Stimulated activated CD8-positive, alpha-beta memory T cell treated with anti-CD3 and anti-CD28 coated beads, Interleukin-7, amount 100 ng/mL, for 4 hours (primary cell): Measurements from ENCODE around the gene RTRAF.

Experiments
- DNase-seq, 2 donors: peaks; one replicate each; pipeline ENCODE4 v3.0.0-alpha.2; 2020; ENCODE audit warnings: low read depth in 2 of 2

The RTRAF gene

DNA sequence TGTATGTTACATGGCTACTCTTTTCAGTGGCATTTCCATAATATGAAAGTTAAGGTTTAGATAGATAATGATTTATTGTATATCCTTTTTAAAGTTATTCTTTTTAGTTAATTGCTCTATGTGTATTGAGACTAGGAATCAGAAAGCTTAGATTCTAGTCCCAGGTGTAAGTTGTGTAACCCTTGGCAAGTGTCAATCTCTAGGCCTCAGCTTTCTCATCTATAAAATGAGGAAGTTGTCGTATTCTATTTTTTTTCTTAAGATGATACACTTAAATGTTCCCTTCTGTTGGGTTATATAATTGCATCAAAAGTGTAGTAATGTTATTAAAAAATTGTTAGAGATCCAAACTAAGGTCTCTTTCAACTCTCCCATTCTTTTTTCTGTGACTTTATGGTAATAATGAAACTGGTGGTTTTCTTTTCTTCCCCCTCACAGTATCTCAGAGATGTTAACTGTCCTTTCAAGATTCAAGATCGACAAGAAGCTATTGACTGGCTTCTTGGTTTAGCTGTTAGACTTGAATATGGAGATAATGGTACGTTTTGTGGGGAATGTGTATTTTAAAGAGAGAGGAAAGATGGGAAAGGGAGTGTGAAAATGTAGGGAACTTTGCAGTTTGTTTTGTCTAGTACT lies 4.1 kb downstream of the RTRAF start:
- DNase-seq: no peak

DNA sequence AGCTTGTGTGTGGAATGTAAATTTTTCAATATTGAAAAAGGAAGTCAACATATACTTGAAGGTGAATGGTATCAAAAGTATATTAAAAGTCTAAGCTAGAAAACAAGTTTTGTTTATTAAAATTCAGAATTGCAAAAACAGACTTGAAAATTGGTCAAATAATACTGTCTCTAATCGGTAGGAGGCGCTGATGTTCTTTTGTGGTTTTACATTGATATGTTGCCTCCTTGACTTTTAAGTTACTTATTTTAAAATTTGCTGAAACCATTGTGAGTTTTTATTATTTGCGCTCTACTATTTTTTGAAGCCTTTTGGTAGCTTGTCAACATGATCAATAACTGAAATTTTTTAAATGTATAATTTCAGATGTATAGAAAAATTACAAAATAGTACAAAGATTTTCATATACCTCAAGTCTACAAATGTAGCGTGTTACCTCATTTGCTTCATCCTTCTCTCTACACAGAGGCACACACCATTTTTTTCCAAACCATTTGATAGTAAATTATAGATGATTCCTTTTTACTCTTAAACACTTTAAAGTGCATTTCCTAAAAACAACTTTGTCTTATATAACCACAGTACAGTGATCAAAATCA lies 6.9 kb downstream of the RTRAF start:
- DNase-seq: no peak

DNA sequence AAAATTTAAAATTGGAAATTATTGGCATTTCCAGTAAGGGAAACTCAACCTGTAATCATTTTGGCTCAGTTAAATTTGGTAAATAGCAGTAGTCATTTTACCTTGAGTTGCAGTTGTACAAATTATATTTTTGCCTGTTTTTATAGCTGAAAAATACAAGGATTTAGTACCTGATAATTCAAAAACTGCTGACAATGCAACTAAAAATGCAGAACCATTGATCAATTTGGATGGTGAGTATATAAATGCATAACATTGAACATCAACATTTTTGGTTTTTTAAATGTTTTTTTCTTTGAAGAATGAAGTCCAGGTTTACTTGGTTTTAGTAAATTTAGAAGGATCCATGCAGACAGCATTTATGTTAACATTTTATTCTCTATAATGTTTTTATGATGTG lies 9.0 kb downstream of the RTRAF start:
- no peak for DNase-seq

DNA sequence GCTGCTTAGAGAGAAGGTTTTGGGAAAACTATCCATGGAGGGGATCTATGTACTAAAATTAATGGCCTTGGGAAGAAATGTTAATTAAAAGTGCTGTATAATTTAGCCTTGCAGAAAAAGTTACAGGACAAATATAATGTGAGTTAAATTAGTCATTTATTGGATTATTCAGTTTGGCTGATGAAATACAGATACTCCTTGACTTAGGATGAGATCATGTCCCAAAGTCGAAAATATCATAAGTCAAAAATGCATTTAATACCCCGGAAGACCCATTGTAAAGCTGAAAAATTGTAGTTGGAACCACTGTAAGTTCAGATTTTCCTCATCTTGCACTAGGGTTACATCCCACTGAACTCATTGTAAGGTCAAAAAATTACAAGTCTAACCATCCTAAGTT lies 9.7 kb downstream of the RTRAF start:
- DNase-seq: no peak

GRCh38 chr14:52000019-52000582 lies 10.8 kb downstream of the RTRAF start:
- no peak for DNase-seq

DNA sequence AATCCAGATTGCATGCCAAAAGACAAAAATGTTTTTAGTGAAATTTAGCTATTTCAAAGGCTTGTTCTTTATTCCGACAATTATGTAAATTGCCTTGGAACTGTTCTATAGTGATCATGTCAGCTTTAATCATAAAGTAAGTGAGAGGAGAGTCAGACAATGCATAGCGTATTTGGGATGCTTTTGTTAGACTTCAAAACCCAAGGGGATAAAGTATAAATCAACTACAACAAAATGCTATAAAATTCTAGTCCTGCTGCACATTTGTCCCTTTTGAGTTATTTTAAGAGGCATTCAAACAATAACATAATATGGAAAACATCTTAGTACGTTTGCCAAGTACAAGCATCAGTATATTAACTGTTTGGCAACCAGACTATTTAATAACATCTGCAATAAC lies 11.3 kb downstream of the RTRAF start:
- no peak for DNase-seq

GRCh38 chr14:52002542-52002941 lies 13.2 kb downstream of the RTRAF start:
- no peak for DNase-seq

DNA sequence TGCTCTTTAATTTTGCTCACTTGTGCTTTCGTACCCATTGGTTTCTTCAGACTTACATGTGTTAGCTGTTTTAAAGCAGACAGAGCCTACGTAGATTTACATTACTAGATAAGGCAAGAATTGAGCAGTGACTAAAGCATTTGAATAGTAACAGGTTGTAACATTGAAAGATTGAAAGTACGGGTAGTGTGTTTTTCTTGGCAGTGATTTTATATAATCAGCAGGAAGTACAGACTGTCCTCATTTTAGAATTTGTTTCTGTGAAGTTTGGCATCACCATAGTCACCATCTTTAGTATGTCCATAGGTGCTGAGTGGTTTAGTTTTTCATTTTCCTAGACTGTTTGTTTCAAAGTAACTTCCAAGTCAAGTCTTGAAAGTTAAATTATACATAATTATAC lies 14.0 kb downstream of the RTRAF start:
- no peak for DNase-seq

DNA sequence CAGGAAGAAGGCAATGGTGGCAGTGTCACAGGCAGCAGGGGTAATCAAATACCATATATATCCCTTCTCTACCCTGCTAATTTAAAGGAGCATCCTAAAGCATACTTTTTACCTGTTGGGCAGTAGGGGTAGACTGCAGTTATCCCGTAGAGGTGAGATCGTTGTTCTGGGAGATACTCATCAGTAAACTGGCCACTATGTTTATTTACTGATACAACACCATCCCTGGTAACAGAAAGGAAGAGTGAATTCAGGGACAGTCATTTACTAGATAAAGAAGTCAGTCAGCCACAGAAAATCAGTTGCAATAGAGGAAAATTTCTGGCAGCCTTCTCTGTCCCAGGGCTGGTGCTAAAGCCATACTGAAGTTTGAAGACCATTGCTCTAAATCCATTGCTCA lies 16.3 kb downstream of the RTRAF start:
- DNase-seq: no peak

DNA sequence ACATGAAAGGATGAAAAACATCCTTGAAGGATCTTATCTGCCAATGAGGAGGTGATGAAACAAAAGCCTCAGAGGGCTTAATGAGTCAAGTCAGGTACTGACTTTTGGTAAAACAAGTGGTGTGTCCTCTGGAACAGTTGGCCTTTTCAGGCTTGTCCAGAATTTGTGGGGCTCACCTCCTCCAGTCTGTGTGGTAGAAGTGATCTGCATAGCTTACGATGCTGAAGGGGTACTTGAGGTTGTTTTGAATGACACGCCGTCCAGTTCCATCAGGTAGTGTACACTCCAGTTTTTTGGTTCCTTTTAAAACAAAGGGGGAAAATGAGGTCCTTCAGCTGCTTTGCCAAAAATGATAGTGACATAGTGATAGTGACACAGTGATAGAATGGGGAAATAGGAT lies 17.0 kb downstream of the RTRAF start:
- no peak for DNase-seq

GRCh38 chr14:52007211-52007610 lies 17.9 kb downstream of the RTRAF start:
- no peak for DNase-seq

DNA sequence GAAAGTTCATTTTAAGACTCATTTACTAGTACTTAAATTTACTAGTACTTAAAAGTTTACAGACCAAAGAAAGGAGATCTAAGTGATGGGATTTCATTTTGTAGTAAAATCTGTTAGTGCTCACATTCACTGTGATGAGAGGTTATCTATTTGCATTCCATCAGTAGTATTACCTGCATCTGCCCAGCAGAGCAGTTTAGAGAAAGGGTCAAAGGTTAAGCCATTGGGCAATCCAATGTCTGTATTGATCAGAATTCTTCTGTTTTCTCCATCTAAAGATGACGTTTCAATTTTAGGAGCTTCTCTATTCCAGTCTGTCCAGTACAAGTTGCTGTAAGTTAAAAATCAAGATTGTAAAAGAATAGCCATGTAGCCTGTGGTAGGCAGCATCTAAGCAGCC lies 18.3 kb downstream of the RTRAF start:
- DNase-seq: no peak

DNA sequence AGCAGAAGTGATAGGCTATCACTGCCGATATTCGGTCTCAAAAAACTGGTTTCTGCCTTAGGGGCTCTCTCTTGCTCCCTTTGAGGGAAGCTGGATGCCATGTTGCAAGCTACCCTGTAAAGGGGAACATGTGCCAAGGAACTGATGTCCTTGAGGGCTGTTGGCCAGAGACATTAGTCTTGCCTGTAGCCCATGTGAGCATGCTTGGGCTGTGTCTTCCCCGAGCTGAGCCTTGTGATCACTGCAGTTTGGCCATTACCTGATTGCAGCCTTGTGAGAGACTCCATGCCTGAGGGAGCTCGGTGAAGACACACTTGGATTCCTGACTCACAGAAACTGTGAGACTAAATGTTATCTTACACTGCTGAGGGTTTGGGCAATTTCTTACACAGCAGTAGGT lies 18.8 kb downstream of the RTRAF start:
- DNase-seq: no peak

DNA sequence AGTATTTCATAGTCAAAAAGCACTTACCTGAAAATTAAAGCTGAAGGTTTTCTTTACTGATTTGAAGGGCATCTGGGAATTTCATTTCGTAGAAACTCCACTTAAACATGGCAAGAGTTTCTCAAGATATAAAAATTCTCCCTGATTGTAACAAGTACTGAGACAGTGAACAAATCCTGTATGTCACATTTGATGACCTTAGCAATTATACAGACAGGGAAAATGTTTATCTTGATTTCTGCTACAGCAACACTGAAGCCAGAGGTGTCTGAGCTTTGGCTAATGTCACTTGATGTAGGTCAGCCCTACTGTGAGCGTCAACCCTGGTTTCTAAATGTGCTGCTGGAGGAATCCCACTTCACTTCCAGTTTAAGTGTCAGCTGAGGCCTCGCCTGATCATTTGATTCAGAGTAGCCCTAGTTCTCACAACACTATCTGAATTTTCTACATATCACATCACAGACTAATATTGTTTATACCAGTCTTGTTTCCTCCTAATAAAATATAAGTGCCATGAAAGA lies 20.9 kb downstream of the RTRAF start:
- no peak for DNase-seq

DNA sequence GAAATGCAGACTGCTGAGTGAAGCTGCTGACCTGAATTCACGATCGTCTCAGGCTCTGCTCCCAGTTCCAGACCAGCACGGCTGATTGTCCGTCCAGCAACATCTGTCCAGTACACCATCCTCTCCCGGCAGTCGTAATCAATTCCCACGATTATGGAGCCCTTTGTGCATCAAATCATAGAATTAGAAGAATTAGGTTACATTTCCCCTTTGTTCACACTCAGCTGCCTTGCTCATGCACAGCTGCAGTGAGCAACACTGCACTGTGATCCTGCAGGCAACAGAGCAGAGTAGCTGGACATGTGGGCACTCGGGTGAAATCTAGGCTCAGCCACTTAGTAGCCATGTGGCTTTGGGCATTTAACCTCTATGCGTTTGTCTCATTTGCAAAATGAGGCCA lies 22.2 kb downstream of the RTRAF start:
- no peak for DNase-seq

- no peak for DNase-seq
These were observed 23.3 kb downstream of the RTRAF start for GRCh38 chr14:52012635-52013034.

- DNase-seq: no peak
These were observed 24.7 kb downstream of the RTRAF start for GRCh38 chr14:52013984-52014600.

DNA sequence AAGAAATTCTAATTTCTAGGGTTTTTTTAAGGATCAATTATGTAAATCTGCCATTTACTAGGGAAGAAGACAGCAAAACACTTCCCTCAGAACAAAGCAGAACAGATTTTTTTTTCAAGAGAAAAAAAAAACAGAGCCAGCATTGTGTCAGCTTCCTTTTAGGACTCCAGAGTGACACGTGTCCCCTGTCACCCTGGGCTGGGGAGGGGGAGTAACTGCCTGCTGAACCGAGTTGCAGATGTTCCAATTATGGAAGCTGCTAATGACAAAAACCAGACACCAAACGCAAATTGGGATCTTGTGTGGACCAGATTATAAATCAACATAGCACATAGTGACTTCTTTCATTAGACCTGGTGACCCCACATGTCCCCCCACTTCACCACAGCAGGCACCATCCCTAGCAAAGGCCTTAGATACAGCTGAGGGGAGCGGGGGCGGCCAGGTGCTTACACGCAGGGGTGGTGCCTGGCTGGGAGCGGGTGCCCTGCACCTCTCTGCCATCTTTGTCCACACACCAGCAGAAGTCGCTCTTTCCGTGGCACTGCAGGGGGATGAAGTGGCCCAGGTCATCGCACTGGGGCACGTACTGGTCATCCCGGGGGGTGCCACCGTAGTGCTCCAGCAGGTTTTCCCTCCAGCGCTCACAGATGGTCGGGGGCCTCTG lies 25.4 kb downstream of the RTRAF start:
- no peak for DNase-seq

- no peak for DNase-seq
These were observed 26.2 kb downstream of the RTRAF start for GRCh38 chr14:52015411-52016030.

- no peak for DNase-seq
These were observed 28.9 kb downstream of the RTRAF start for GRCh38 chr14:52018252-52018651.

GRCh38 chr14:52018970-52019369 lies 29.6 kb downstream of the RTRAF start:
- DNase-seq: no peak

DNA sequence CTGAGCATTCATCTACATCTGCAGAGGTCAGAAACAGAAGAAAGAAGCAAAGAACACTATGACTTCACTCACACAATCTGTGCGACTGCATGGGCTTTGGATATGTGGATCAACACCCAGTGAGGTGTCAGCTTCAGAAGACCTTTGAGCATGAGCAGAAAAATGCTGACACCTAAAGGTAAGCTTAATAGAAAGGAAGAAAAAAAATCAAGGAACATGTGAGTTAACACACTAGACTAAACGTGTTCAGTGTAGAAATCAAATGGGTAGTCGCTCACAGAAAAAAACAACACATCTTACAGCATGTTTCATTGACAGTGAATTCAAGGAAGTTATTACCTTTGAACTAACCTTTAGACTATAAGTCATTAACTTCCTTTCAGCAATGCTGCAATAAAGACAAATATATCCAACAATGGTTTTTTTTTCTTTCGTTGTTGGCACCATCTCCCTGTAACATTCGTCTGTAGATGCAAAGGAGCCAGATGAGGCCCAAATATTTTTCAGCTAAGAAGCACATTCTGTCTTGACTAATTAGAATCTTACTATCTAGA lies 30.9 kb downstream of the RTRAF start:
- DNase-seq: no peak
